Measurements from ENCODE around the gene GCLM.

DNA sequence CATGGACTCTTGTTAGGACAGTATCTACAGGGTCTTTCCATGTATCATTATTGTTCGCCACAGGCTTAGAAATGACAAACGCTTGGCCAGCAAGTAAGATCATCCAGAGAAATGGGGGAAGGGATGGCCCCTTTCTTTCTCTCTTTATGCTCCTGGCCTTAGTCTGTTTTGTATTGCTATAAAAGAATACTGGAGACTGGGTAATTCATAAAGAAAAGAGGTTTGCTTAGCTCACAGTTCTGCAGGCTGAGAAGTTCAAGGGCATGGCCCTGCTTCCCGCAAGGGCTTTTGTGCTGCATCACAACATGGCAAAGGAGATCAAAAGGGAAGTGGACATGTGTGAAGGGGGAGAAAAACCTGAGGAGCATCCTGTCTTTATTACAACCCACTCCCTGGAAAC is 71.3 kb downstream of the GCLM start:
- TF ChIP-seq, protein P1, sequence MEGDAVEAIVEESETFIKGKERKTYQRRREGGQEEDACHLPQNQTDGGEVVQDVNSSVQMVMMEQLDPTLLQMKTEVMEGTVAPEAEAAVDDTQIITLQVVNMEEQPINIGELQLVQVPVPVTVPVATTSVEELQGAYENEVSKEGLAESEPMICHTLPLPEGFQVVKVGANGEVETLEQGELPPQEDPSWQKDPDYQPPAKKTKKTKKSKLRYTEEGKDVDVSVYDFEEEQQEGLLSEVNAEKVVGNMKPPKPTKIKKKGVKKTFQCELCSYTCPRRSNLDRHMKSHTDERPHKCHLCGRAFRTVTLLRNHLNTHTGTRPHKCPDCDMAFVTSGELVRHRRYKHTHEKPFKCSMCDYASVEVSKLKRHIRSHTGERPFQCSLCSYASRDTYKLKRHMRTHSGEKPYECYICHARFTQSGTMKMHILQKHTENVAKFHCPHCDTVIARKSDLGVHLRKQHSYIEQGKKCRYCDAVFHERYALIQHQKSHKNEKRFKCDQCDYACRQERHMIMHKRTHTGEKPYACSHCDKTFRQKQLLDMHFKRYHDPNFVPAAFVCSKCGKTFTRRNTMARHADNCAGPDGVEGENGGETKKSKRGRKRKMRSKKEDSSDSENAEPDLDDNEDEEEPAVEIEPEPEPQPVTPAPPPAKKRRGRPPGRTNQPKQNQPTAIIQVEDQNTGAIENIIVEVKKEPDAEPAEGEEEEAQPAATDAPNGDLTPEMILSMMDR (conservative IDR thresholded peaks at IDR 0.05; ENCODE audit: low read depth, low read length) = no peak
- TF ChIP-seq EZH2 (IDR thresholded peaks at IDR 0.05; ENCODE audit: borderline replicate concordance, low read depth, low read length, poor library complexity, severe bottlenecking) = no peak
